Caco-2 (cell line): ENCODE results near the gene EXT2. TPM values are rescaled to one million over a fixed set of nuclear protein-coding genes. Genes with fewer than 3 reads are reported as not detected.

ENCODE experiments used
- BruUV-seq: library from RNA; stranded (reverse); fragments of 400-500 nt; replicated peaks from 2 replicates; lab custom pipeline; 2021; lab: Mats Ljungman, UMichigan
- CTCF ChIA-PET: fragments of 300-600 bp; sonication (Branson Sonifier 250); formaldehyde crosslinking; loops from one replicate; lab custom pipeline; 2022; ENCODE audit warnings: antibody characterized with exemption; lab: Charles Lee
- POLR2A ChIA-PET: fragments of 300-600 bp; sonication (Branson Sonifier 250); formaldehyde crosslinking; loops from one replicate; lab custom pipeline; 2022; ENCODE audit warnings: antibody characterized with exemption; lab: Charles Lee
- DNase-seq, 2 experiments: peaks; one replicate each; pipeline versions ENCODE4 v3.0.0 to v3.0.0-alpha.2; 2020 to 2022
- H3K27me3 ChIP-seq: replicated peaks from 2 replicates; pipeline ENCODE4 v1.6.0; 2011; ENCODE audit warnings: low read length; ENCODE audit not compliant: control insufficient read depth, insufficient read depth
- H3K36me3 ChIP-seq: 2 replicates; pipeline ENCODE4 v1.5.1; 2011; ENCODE audit warnings: low read length; ENCODE audit not compliant: control insufficient read depth, insufficient read depth
- H3K4me1 ChIP-seq: fragments of 250-450 bp; sonication (Bioruptor Pico); 2 replicates; pipeline ENCODE4 v1.5.1; 2020; ENCODE audit warnings: mild to moderate bottlenecking
- H3K4me3 ChIP-seq: 2 replicates; pipeline ENCODE4 v1.5.1; 2011; ENCODE audit warnings: low read depth, mild to moderate bottlenecking, control low read depth, low read length
- H3K9me3 ChIP-seq: fragments of 250-450 bp; sonication (Bioruptor Pico); 2 replicates; pipeline ENCODE4 v1.5.1; 2020; ENCODE audit warnings: mild to moderate bottlenecking, moderate library complexity
- H3K27ac Mint-ChIP-seq: one replicate; pipeline ENCODE4 v1.8.0; 2022; ENCODE audit warnings: mixed read lengths; ENCODE audit not compliant: unreplicated experiment
- H3K27me3 Mint-ChIP-seq: one replicate; pipeline ENCODE4 v1.8.0; 2022; ENCODE audit warnings: mixed read lengths; ENCODE audit not compliant: insufficient read depth, unreplicated experiment
- H3K36me3 Mint-ChIP-seq: one replicate; pipeline ENCODE4 v1.8.0; 2022; ENCODE audit warnings: mild to moderate bottlenecking, mixed read lengths; ENCODE audit not compliant: insufficient read depth, unreplicated experiment
- H3K4me1 Mint-ChIP-seq: one replicate; pipeline ENCODE4 v1.8.0; 2022; ENCODE audit warnings: low read depth, mixed read lengths; ENCODE audit not compliant: unreplicated experiment
- H3K4me3 Mint-ChIP-seq: one replicate; pipeline ENCODE4 v1.8.0; 2022; ENCODE audit warnings: mild to moderate bottlenecking, moderate library complexity, mixed read lengths; ENCODE audit not compliant: unreplicated experiment
- H3K9me3 Mint-ChIP-seq: one replicate; pipeline ENCODE4 v1.8.0; 2022; ENCODE audit warnings: mixed read lengths; ENCODE audit not compliant: unreplicated experiment
- CTCF ChIP-seq, 2 experiments: fragments of 200-600 bp in 1 of 2; IDR thresholded peaks; 1 replicate in 1 of 2; 2 replicates in 1 of 2; pipeline versions ENCODE4 v1.5.1 to v1.8.0; 2011 to 2022; ENCODE audit warnings: antibody characterized with exemption in 1 of 2, control low read depth in 1 of 2, inconsistent platforms in 1 of 2, low read depth in 1 of 2, low read length in 1 of 2, mild to moderate bottlenecking in 1 of 2, moderate library complexity in 1 of 2; ENCODE audit not compliant: insufficient read depth in 1 of 2, severe bottlenecking in 1 of 2, unreplicated experiment in 1 of 2
- intact Hi-C: fragments of 100-400 bp; cut with micrococcal nuclease; formaldehyde crosslinking; loops from one replicate; pipeline ENCODE4 v1.10.0; 2022; ENCODE audit not compliant: unreplicated experiment
- total RNA-seq: library from RNA; stranded (reverse); gene quantifications from 2 replicates; pipeline ENCODE4 v1.2.3, GENCODE V29; 2022

Gene EXT2
- total RNA-seq, 1 experiment from 2014 or later: 83.3 TPM

- Mint-ChIP-seq H3K4me1 (no peaks in the 10 kb centered on the region), H3K4me3 (no peak overlapping the region), H3K27me3 (no peaks in the 10 kb centered on the region), H3K27ac (no peak overlapping the region), H3K9me3 (no peaks in the 10 kb centered on the region), H3K36me3 (peaks cover 9% of the 10 kb centered on the region)
- intact Hi-C loops: no loop called here
- no peaks in the 10 kb centered on the region for H3K27me3 ChIP-seq
- no peaks in the 10 kb centered on the region for H3K4me1 ChIP-seq
- no peak for TF ChIP-seq CTCF (IDR thresholded peaks at IDR 0.05; ENCODE audit: insufficient read depth in 1 of 2, low read depth in 1 of 2, low read length in 1 of 2, severe bottlenecking in 1 of 2, unreplicated experiment in 1 of 2)
- ChIA-PET CTCF (no interaction called here), POLR2A (no interaction called here)
- no peak for DNase-seq
- H3K4me3 ChIP-seq: no peak overlapping the region
- BruUV-seq: no TSS peak
- H3K36me3 ChIP-seq: no peaks in the 10 kb centered on the region
- no peaks in the 10 kb centered on the region for H3K9me3 ChIP-seq
Observed at GRCh38 chr11:44224867-44225501, 129.5 kb downstream of the EXT2 start.

DNA sequence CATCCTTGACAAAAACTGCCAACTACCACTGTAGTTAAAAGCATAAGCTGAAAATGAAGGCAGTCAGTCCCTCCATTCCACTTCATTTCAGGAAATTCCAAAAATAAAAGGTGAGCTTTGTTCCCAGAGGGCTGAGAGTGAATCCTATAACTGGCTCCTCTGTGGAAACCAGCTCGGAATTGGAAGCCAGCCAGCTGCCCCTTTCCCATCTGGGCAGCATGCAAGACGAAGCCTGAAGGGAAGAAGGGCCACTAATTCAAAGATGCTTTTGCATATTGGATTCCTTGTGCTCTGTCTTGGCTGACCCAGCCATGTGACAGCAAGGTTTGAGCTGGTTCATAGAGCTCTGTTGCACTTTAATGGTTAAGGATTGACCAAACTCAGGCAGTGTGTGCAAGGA lies 131.0 kb downstream of the EXT2 start:
- DNase-seq: no peak
- ChIA-PET POLR2A (interaction anchor here (0.6 to 0.8 kb wide), 2 partner anchors 17 to 59 kb away, joined by 3 to 5 read pairs; no protein-coding TSS in a partner anchor), CTCF (no interaction called here)
- Histone ChIP-seq H3K4me1 (no peaks in the 10 kb centered on the region), H3K9me3 (no peaks in the 10 kb centered on the region), H3K27me3 (no peaks in the 10 kb centered on the region), H3K4me3 (no peak overlapping the region), H3K36me3 (no peaks in the 10 kb centered on the region)
- Mint-ChIP-seq H3K9me3 (no peaks in the 10 kb centered on the region), H3K4me3 (no peak overlapping the region), H3K27me3 (no peaks in the 10 kb centered on the region), H3K4me1 (no peaks in the 10 kb centered on the region), H3K36me3 (peaks cover 6% of the 10 kb centered on the region), H3K27ac (no peak overlapping the region)
- BruUV-seq: no TSS peak
- intact Hi-C loops: no loop called here
- TF ChIP-seq CTCF (IDR thresholded peaks at IDR 0.05; ENCODE audit: insufficient read depth in 1 of 2, low read depth in 1 of 2, low read length in 1 of 2, severe bottlenecking in 1 of 2, unreplicated experiment in 1 of 2): no peak

DNA sequence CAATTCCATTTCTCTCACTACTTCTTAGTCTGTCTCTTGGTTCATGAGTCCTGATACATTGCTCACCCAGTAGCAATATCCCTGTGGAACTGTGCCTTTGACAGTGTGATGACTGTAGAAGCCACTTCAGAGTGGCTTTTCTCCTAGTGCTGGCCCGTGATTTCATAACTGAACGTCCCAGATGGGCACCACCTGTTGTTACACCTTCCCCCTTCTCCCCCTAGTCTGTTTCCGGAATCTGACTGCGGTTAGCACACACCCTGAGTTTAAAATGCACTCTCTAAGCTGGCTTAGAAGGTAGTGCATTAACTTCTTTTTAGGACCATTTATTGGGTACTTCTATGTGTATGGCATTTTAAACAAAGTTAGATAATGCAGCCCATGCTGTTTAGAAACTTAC lies 131.5 kb downstream of the EXT2 start:
- CTCF ChIA-PET: no interaction called here

More for the DNA sequence above, 131.5 kb downstream of the EXT2 start:
- H3K4me3 ChIP-seq: no peak overlapping the region
- intact Hi-C loops: no loop called here
- H3K9me3 ChIP-seq: no peaks in the 10 kb centered on the region
- no peaks in the 10 kb centered on the region for H3K4me1 ChIP-seq
- Mint-ChIP-seq H3K4me3 (no peak overlapping the region), H3K9me3 (no peaks in the 10 kb centered on the region), H3K4me1 (no peaks in the 10 kb centered on the region), H3K27me3 (no peaks in the 10 kb centered on the region), H3K27ac (no peak overlapping the region), H3K36me3 (peaks cover 1% of the 10 kb centered on the region)
- no peaks in the 10 kb centered on the region for H3K27me3 ChIP-seq
- TF ChIP-seq CTCF (IDR thresholded peaks at IDR 0.05; ENCODE audit: insufficient read depth in 1 of 2, low read depth in 1 of 2, low read length in 1 of 2, severe bottlenecking in 1 of 2, unreplicated experiment in 1 of 2): no peak
- DNase-seq: no peak
- BruUV-seq: no TSS peak
- H3K36me3 ChIP-seq: no peaks in the 10 kb centered on the region
- POLR2A ChIA-PET: interaction anchor here (0.6 kb wide), 1 partner anchor 59 kb away, joined by 5 read pairs; no protein-coding TSS in a partner anchor
